Measurements from ENCODE around the gene SBNO1.
"Not testable (repeated sequence)": the region's sequence is repeated elsewhere in the genome, so short reads cannot be mapped to it uniquely, and the experiment has no call there.

SBNO1 gene

DNA sequence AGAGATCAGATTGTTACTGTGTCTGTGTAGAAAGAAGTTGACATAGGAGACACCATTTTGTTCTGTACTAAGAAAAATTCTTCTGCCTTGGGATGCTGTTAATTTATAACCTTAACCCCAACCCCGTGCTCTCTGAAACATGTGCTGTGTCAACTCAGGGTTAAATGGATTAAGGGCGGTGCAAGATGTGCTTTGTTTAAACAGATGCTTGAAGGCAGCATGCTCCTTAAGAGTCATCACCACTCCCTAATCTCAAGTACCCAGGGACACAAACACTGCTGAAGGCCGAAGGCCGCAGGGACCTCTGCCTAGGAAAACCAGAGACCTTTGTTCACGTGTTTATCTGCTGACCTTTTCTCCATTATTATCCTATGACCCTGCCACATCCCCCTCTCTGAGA is 7.8 kb upstream of the SBNO1 start:
- ATAC-seq; H3K4me1 Mint-ChIP-seq; H3K27me3 Mint-ChIP-seq; H3K27ac Mint-ChIP-seq; DNase-seq; H3K36me3 Mint-ChIP-seq (ENCODE audit: low read depth); H3K9me3 Mint-ChIP-seq; H3K4me3 Mint-ChIP-seq: not testable (repeated sequence)

DNA sequence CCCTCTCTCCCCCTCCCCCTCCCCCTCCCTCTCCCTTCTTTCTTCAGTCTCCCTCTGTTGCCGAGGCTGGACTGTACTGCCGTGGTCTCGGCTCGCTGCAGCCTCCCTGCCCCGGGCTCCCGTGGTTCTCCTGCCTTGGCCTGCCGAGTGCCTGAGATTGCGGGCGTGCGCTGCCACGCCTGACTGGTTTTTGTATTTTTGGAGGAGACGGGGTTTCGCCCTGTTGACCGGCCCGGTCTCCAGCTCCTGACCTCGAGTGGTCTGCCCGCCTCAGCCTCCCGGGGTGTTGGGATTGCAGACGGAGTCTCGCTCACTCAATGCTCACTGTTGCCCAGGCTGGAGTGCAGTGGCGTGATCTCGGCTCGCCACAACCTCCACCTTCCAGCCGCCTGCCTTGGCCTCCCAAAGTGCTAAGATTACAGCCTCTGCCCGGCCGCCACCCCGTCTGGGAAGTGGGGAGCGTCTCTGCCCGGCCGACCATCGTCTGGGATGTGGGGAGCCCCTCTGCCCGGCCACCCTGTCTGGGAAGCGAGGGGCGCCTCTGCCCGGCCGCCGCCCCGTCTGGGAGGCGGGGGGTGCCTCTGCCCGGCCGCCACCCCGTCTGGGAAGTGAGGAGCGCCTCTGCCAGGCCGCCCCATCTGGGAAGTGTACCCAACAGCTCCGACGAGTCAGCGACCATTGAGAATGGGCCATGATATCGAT is 7.2 kb upstream of the SBNO1 start:
- not testable (repeated sequence) for H3K4me3 Mint-ChIP-seq; H3K27me3 Mint-ChIP-seq; DNase-seq; H3K4me1 Mint-ChIP-seq; H3K27ac Mint-ChIP-seq; H3K36me3 Mint-ChIP-seq (ENCODE audit: low read depth); H3K9me3 Mint-ChIP-seq; ATAC-seq

DNA sequence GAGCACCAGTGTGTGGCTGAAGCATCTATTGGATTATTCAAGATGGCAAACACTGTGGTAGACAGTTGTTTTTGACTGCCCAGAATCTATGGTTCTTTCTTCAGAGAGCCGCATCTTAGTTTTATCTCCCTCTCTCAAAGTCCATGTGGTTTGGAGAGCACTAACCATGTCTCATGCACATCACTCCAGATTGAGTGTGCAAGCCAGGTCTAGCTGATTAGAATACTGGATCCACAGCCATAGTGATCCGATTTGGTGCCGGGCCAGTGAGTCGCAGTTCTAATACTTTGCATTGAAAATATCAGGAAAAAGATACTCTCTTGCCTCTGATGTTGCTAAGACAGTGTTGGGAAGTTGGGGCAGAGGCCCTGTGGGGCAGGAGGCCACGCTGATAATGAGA is 4.6 kb upstream of the SBNO1 start:
- Mint-ChIP-seq H3K36me3 (ENCODE audit: low read depth) (peaks cover 3% of the 10 kb centered on the region), H3K4me3 (no peak overlapping the region), H3K9me3 (no peaks in the 10 kb centered on the region), H3K27me3 (no peaks in the 10 kb centered on the region), H3K27ac (no peak overlapping the region), H3K4me1 (peaks cover 7% of the 10 kb centered on the region)
- no peak for DNase-seq
- no peak for ATAC-seq

DNA sequence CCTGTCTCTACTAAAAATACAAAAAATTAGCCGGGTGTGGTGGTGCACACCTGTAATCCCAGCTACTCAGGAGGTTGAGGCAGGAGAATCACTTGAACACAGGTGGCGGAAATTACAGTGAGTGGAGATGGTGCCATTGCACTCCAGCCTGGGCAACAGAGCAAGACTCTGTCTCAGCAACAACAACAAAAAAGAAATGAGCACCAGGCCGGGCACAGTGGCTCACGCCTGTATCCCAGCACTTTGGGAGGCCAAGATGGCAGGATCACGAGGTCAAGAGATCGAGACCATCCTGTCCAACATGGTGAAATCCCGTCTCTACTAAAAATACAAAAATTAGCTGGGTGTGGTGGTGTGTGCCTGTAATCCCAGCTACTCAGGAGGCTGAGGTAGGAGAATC is 3.8 kb upstream of the SBNO1 start:
- H3K4me3 Mint-ChIP-seq; H3K9me3 Mint-ChIP-seq; ATAC-seq; H3K27ac Mint-ChIP-seq; H3K27me3 Mint-ChIP-seq; DNase-seq; H3K36me3 Mint-ChIP-seq (ENCODE audit: low read depth): not testable (repeated sequence)
- H3K4me1 Mint-ChIP-seq: peaks cover 11% of the 10 kb centered on the region

DNA sequence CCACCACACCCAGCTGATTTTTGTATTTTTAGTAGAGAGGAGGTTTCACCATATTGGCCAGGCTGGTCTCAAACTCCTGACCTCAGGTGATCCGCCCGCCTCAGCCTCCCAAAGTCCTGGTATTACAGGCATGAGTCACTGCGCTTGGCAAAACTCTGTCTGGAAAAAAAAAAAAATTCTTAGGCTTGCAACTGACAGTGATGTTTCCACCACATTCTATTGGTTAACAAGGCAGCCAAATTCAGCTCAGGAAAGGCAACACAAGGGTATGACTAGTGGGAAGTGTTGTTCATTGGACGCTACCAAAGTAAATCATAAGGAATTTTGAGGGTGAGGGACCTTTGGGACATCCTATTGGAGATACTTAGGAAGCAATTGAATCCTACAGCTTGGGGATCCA is 2.9 kb upstream of the SBNO1 start:
- H3K9me3 Mint-ChIP-seq: no peaks in the 10 kb centered on the region
- no peak overlapping the region for H3K27ac Mint-ChIP-seq
- ATAC-seq: no peak
- H3K27me3 Mint-ChIP-seq: no peaks in the 10 kb centered on the region
- DNase-seq: no peak
- peaks cover 19% of the 10 kb centered on the region for H3K4me1 Mint-ChIP-seq
- peaks cover 3% of the 10 kb centered on the region for H3K36me3 Mint-ChIP-seq (ENCODE audit: low read depth)
- no peak overlapping the region for H3K4me3 Mint-ChIP-seq

DNA sequence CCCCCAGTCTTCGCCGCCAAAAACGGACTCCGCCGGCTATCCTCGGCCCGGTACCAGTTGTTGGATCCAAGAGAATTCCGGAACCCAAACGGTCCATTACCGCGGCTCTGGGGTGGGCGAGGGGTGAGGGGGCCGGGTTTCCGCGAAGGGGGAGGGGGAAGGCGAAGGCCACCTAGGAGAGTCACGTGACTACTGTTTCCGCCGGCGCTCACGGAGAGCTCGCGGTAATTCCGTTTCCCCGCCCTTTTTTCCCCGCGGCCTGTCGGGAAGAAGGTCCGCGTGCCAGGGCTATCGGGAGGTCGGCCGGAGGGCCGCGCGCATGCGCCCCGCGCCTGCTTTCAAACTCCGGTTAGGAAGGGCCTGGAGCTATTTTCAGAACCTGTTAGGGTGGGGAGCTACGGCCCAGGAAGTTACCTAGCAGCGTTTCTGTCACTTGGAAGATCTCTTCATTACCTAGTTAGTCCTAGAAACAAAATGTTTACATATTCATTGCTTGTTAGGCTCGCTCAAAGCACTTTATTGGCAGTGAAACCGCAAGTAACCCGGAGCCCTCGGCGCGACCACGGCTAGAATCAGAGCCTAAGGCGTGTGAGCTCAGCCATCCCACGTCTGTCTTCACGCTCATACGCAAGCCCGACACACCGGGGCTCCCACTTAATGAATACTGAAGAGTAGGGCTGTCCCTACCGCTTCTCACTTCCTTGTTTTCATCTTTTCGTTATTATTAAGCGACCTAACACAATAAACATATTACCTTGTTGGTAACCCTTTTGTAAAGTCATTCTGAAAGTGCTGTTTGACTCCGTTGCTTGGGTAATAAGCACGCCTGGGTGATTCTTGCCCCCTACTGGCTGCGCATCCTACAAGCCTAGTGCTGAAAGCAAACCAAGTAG is 624 bp upstream of the SBNO1 start:
- peak; percentile 98 for DNase-seq
- Mint-ChIP-seq H3K9me3 (no peaks in the 10 kb centered on the region), H3K36me3 (ENCODE audit: low read depth) (peaks cover 3% of the 10 kb centered on the region), H3K4me1 (peaks cover 24% of the 10 kb centered on the region), H3K27me3 (no peaks in the 10 kb centered on the region), H3K4me3 (peak overlapping the region; percentile 91), H3K27ac (peak overlapping the region; percentile 99)
- peak; percentile 79 for ATAC-seq

DNA sequence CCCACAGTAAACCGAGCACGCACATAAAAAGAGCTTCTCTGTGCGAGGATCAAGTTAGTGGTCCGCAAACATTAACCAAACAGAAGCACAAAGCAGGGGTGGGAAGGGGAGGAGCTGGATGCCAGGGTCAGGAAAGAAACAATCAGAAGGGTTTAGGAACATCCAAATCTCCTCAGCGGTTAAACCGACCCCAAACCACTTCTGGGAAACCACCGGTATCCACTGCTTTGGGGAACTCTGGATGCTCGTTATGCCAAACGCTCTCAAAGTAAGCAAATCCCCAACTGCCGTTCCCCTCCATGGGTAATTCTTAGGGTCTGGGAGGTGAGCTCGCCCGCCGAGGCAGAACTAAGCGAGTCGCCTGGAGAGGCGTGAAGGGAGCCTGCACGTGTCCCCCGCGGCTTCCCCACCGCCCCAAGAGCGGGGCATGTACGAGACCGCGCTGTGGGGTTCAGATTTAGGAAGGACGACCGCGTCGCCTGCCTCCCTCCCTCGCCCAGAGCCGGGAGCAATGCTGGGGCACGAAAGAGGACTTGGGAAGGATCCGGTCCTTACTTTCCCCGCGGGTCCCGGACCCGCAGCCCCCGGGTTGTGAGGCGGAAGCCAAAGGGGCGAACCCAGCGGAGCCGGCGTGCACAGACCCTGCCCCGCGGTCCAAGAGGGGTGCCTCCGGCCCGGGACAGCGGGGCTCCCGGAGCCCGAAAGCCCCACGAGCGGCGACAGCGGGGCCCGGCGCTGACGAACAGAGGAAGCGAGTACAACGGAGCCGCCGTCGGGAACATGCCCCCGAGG is 711 bp downstream of the SBNO1 start:
- peak; percentile 44 for DNase-seq
- Mint-ChIP-seq H3K9me3 (no peaks in the 10 kb centered on the region), H3K36me3 (ENCODE audit: low read depth) (peaks cover 3% of the 10 kb centered on the region), H3K27ac (peak overlapping the region; percentile 88), H3K4me3 (peak overlapping the region; percentile 91), H3K27me3 (no peaks in the 10 kb centered on the region), H3K4me1 (peaks cover 26% of the 10 kb centered on the region)
- peak; percentile 7 for ATAC-seq

DNA sequence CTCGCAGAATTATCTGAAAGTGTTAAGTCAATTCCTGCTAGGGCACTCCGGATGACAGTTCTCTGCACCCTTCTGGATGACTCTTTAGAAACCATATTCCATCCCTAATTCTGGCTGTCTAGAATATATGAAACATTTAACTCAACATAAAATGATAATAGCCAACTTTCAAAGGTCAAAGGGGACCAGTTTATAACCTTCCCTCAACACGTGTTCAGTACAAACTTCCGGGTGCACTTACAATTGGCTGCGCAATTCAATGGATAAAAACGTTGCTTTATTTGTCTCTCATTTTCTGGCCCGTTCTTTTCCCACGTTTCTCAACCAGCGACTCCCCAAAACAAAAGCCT is 1.3 kb downstream of the SBNO1 start:
- DNase-seq (no peak), ATAC-seq (no peak)
- Mint-ChIP-seq H3K27ac (peak overlapping the region; percentile 88), H3K4me3 (peak overlapping the region; percentile 91), H3K36me3 (ENCODE audit: low read depth) (peaks cover 3% of the 10 kb centered on the region), H3K27me3 (no peaks in the 10 kb centered on the region), H3K9me3 (no peaks in the 10 kb centered on the region), H3K4me1 (peaks cover 26% of the 10 kb centered on the region)

DNA sequence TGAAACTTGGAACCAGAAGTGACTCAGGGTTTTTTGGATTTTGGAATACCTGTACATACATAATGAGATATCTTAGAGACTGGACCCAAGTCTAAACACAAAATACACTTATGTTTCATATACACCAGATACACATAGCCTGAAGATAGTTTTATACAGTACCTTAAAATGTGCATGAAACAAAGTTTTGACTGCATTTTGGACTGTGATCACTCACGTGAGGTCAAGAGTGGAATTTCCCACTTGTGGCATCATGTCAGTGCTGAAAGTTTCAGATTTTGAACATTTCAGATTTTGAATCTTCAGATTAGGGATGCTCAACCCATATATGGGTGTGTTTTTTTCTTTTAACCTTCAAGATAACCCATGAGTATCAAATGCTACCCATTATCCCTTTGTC is 6.6 kb downstream of the SBNO1 start:
- H3K36me3 Mint-ChIP-seq (ENCODE audit: low read depth): peaks cover 14% of the 10 kb centered on the region
- ATAC-seq: no peak
- H3K27me3 Mint-ChIP-seq: no peaks in the 10 kb centered on the region
- no peak for DNase-seq
- no peak overlapping the region for H3K4me3 Mint-ChIP-seq
- H3K4me1 Mint-ChIP-seq: peaks cover 54% of the 10 kb centered on the region
- no peak overlapping the region for H3K27ac Mint-ChIP-seq
- no peaks in the 10 kb centered on the region for H3K9me3 Mint-ChIP-seq

DNA sequence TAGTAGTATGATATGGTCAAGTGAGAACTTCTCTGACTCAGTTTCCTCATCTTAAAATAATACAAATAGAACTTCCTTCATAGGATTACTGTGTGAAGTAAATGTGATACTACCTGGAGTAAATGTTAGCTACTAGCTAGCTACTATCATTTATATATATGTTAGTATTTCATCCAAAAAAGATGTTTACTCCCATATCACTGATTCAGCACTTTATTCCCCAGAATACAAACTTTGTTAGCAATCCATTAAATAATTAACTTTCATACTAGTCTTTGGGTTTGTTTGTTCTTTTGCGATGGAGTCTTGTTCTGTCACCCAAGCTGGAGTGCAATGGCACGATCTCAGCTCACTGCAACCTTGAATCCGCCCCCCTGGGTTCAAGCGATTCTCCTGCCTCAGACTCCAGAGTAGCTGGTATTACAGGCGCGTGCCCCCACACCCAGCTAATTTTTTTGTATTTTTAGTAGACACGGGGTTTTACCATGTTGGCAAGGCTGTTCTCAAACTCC is 8.4 kb downstream of the SBNO1 start:
- H3K4me3 Mint-ChIP-seq: no peak overlapping the region
- H3K36me3 Mint-ChIP-seq (ENCODE audit: low read depth): peaks cover 16% of the 10 kb centered on the region
- H3K4me1 Mint-ChIP-seq: peaks cover 66% of the 10 kb centered on the region
- H3K27me3 Mint-ChIP-seq: no peaks in the 10 kb centered on the region
- H3K27ac Mint-ChIP-seq: no peak overlapping the region
- no peak for ATAC-seq
- DNase-seq: no peak
- H3K9me3 Mint-ChIP-seq: no peaks in the 10 kb centered on the region

DNA sequence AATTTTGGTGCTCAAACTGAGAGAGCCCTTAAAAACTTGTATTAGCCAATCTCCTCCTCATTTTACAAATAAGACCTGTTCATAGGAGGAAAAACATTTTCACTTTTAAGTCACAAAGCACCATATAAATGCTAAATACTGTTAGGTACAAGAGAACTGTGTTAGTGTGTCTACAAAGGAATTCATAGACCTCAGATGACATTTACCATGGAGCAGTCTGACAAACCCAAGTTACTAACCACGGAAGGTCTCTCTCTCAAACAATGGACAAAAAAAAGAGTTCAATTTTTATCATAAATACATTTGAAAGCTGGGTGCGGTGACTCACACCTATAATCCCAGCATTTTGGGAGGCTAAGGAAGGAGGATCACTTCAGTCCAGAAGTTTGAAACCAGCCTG is 10.0 kb downstream of the SBNO1 start:
- Mint-ChIP-seq H3K4me3 (no peak overlapping the region), H3K27ac (peak overlapping the region; percentile 20), H3K4me1 (peaks cover 65% of the 10 kb centered on the region), H3K9me3 (no peaks in the 10 kb centered on the region), H3K27me3 (no peaks in the 10 kb centered on the region), H3K36me3 (ENCODE audit: low read depth) (peaks cover 19% of the 10 kb centered on the region)
- DNase-seq: no peak
- peak; percentile 71 for ATAC-seq

DNA sequence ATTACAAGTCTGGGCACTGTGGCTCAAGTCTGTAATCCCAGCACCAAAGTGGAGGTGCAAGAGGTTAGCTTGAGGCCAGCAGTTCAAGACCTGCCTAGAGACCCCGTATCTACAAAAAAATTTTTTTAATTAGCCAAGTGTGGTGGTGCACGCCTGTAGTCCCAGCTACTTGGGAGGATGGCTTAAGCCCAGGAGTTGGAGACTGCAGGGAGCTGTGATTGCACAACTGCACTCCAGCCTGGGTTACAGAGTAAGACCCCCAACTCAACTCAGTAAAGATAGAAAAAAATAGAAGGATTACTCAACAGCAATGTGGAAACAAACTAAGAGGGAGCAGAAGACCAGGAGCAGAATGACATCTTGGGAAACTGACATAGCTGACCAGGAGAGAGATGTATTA is 13.3 kb downstream of the SBNO1 start:
- no peaks in the 10 kb centered on the region for H3K27me3 Mint-ChIP-seq
- peaks cover 21% of the 10 kb centered on the region for H3K36me3 Mint-ChIP-seq (ENCODE audit: low read depth)
- DNase-seq: no peak
- no peak overlapping the region for H3K4me3 Mint-ChIP-seq
- peak overlapping the region; percentile 9 for H3K27ac Mint-ChIP-seq
- H3K9me3 Mint-ChIP-seq: no peaks in the 10 kb centered on the region
- ATAC-seq: no peak
- H3K4me1 Mint-ChIP-seq: peaks cover 48% of the 10 kb centered on the region

DNA sequence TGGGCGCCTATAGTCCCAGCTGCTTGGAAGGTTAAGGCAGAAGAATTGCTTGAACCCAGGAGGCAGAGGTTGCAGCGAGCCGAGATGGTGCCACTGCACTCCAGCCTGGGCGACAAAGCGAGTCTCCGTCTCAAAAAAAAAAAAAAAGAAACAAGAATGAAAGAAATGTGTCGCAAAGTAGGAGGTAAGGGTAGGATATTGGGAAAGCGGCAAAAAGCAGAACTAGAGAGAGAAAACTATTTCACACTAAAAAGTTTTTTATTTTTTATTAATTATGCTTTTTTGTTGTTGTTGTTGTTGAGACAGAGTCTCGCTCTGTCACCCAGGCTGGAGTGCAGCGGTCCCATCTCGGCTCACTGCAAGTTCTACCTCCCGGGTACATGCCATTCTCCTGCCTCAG is 17.7 kb downstream of the SBNO1 start:
- peaks cover 10% of the 10 kb centered on the region for H3K4me1 Mint-ChIP-seq
- H3K27ac Mint-ChIP-seq: no peak overlapping the region
- peaks cover 36% of the 10 kb centered on the region for H3K36me3 Mint-ChIP-seq (ENCODE audit: low read depth)
- DNase-seq (no peak), ATAC-seq (no peak)
- no peaks in the 10 kb centered on the region for H3K27me3 Mint-ChIP-seq
- no peaks in the 10 kb centered on the region for H3K9me3 Mint-ChIP-seq
- H3K4me3 Mint-ChIP-seq: no peak overlapping the region

DNA sequence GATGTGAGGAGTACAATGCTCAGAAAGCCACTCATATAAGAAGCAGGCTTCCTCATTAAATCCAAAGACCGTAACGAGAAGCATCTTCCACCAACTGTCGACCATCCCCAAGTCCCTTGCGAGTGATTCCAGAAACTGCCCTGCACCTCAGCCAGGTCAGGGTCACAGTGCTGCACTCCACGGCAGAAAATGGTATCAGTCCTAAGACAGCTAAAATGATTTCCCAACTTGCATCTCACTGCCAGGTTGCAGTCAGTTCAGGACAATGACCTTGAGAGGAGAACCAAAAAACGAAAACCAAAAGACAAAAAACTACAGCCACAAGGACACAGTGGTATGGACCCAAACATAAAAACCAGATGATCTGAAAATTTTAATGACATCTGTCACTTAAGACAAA is 20.6 kb downstream of the SBNO1 start:
- Mint-ChIP-seq H3K36me3 (ENCODE audit: low read depth) (peaks cover 42% of the 10 kb centered on the region), H3K4me1 (no peaks in the 10 kb centered on the region), H3K9me3 (no peaks in the 10 kb centered on the region), H3K27ac (no peak overlapping the region), H3K27me3 (no peaks in the 10 kb centered on the region), H3K4me3 (no peak overlapping the region)
- DNase-seq (no peak), ATAC-seq (no peak)

Measured in activated naive CD8-positive, alpha-beta T cell treated with anti-CD3 and anti-CD28 coated beads, Interleukin-2, amount 50 U/mL, for 24 hours (primary cell).